K562 (cell line): ENCODE data around the gene HOXB3. TPM values are rescaled to one million over a fixed set of nuclear protein-coding genes. Genes with fewer than 3 reads are reported as not detected.

Source experiments
- CBFA2T3 ChIP-seq: fragments of 450-650 bp; IDR thresholded peaks from 2 replicates; pipeline ENCODE4 v1.6.1; 2017
- CBX5 ChIP-seq: IDR thresholded peaks from 2 replicates; pipeline ENCODE4 v1.6.1; 2014; ENCODE audit warnings: low read depth, borderline replicate concordance
- CCNT2 ChIP-seq: IDR thresholded peaks from 2 replicates; pipeline ENCODE4 v1.6.1; 2011; ENCODE audit warnings: borderline replicate concordance, low read depth, mild to moderate bottlenecking, moderate library complexity, mixed read lengths, low read length; ENCODE audit not compliant: insufficient read length; ENCODE audit errors: extremely low read depth
- CTBP1 ChIP-seq: fragments of 450-650 bp; IDR thresholded peaks from 2 replicates; pipeline ENCODE4 v1.6.1; 2016; ENCODE audit warnings: borderline replicate concordance
- E4F1 ChIP-seq: fragments of 250-450 bp; sonication (Bioruptor Pico); IDR thresholded peaks from 2 replicates; pipeline ENCODE4 v1.5.0; 2021; ENCODE audit warnings: mild to moderate bottlenecking, borderline replicate concordance
- FOXK2 ChIP-seq, 2 experiments: fragments of 450-650 bp; IDR thresholded peaks in 1 of 2; conservative IDR thresholded peaks in 1 of 2; 2 replicates each; pipeline ENCODE4 v1.6.1; 2016; ENCODE audit warnings: low read depth in 2 of 2, mild to moderate bottlenecking in 1 of 2
- GATAD2A ChIP-seq: fragments of 450-650 bp; IDR thresholded peaks from 2 replicates; pipeline ENCODE4 v1.6.1; 2017
- GTF2B ChIP-seq: IDR thresholded peaks from 2 replicates; pipeline ENCODE4 v1.6.1; 2011; ENCODE audit not compliant: insufficient read length; ENCODE audit errors: extremely low read depth
- HES1 ChIP-seq: fragments of 450-650 bp; IDR thresholded peaks from 2 replicates; pipeline ENCODE4 v1.6.1; 2016; ENCODE audit warnings: low read depth, mild to moderate bottlenecking, moderate library complexity
- L3MBTL2 ChIP-seq: fragments of 450-650 bp; IDR thresholded peaks from 2 replicates; pipeline ENCODE4 v1.6.1; 2016; ENCODE audit warnings: mild to moderate bottlenecking, moderate library complexity
- MEIS2 ChIP-seq: fragments of 450-650 bp; IDR thresholded peaks from 2 replicates; pipeline ENCODE4 v1.6.1; 2014; ENCODE audit warnings: mild to moderate bottlenecking; ENCODE audit not compliant: partially characterized antibody
- NCOR1 ChIP-seq: fragments of 450-650 bp; IDR thresholded peaks from 2 replicates; pipeline ENCODE4 v1.6.1; 2016; ENCODE audit warnings: mild to moderate bottlenecking, moderate library complexity
- NFE2 ChIP-seq: IDR thresholded peaks from 2 replicates; pipeline ENCODE4 v1.6.1; 2014; ENCODE audit warnings: antibody characterized with exemption, low read depth
- SP2 ChIP-seq: IDR thresholded peaks from 2 replicates; pipeline ENCODE4 v1.6.1; 2011; ENCODE audit warnings: mild to moderate bottlenecking, low read depth, low read length, moderate library complexity; ENCODE audit not compliant: poor library complexity, severe bottlenecking; ENCODE audit errors: extremely low read depth
- TCF7L2 ChIP-seq: fragments of 150-350 bp; IDR thresholded peaks from 2 replicates; pipeline ENCODE4 v1.6.1; 2016; ENCODE audit warnings: low read depth, mild to moderate bottlenecking, low read length, moderate library complexity
- UBTF ChIP-seq, 2 experiments: IDR thresholded peaks; 2 replicates each; pipeline ENCODE4 v1.6.1; 2012; ENCODE audit warnings: improper control_type of control experiment in 2 of 2, low read depth in 2 of 2, low read length in 2 of 2, borderline replicate concordance in 1 of 2
- ZNF24 ChIP-seq: fragments of 450-650 bp; IDR thresholded peaks from 2 replicates; pipeline ENCODE4 v1.6.1; 2016
- ZNF408 ChIP-seq: fragments of 250-450 bp; sonication (Bioruptor Pico); IDR thresholded peaks from 2 replicates; pipeline ENCODE4 v1.4.0; 2020; ENCODE audit warnings: low read depth, mild to moderate bottlenecking, moderate library complexity
- ZNF740 ChIP-seq, 3 experiments: fragments of 200-800 bp in 1 of 3; sonication (Bioruptor generic) in 1 of 3; sonication (generic) in 1 of 3; formaldehyde crosslinking in 1 of 3; IDR thresholded peaks; 2 replicates each; pipeline versions ENCODE4 v1.6.1 to v1.8.0; 2016 to 2022; ENCODE audit warnings: mild to moderate bottlenecking in 2 of 3, missing compliant biosample characterization in 2 of 3, missing genetic modification characterization in 2 of 3, missing genetic modification reagents in 1 of 3
- polyA plus RNA-seq, 8 experiments: library from polyadenylated mRNA; depleted of rRNA in 4 of 8; stranded (reverse) in 5 of 8; unstranded in 3 of 8; fragments of >200 nt; fragmentation: Nextera tagmentation in 2 of 8; fragmentation: Illumina TruSeq in 1 of 8; extraction: Ambion mirVana in 2 of 8; extraction: Trizol in 1 of 8; gene quantifications; 2 replicates each; pipeline versions ENCODE4 v1.2.1 to v1.2.3, GENCODE V29; 2011 to 2014; ENCODE audit warnings: inconsistent platforms in 1 of 8, missing spikeins in 1 of 8
- total RNA-seq, 7 experiments: library from RNA; depleted of rRNA in 6 of 7; stranded (reverse); fragments of >200 nt in 6 of 7; fragmentation: Illumina TruSeq in 2 of 7; extraction: Trizol in 2 of 7; gene quantifications; 2 replicates each; pipeline versions ENCODE4 v1.2.1 to v1.2.3, GENCODE V29; 2011 to 2021; ENCODE audit warnings: low replicate concordance in 1 of 7

Gene HOXB3
- total and polyA plus RNA-seq, 9 of the 15 experiments (the other 6 are each of a cell fraction or from before 2014, with no cell fraction given) = 2.4 to 41.3 (median 20.2) TPM

GRCh38 chr17:48630925-48631692 is 41.1 kb upstream of the HOXB3 start (continued):
- peak; percentile 79 to 95; a peak in 3 of 4 replicates for TF ChIP-seq UBTF (IDR thresholded peaks at IDR 0.05; ENCODE audit: borderline replicate concordance in 1 of 2, low read depth in 2 of 2, low read length in 2 of 2)
- TF ChIP-seq NFE2 = peak; percentile 98
- TF ChIP-seq SP2 = no peak
- no peak for TF ChIP-seq TCF7L2
- TF ChIP-seq FOXK2 (conservative IDR thresholded peaks at IDR 0.05 in 1 of 2, IDR thresholded peaks at IDR 0.05 in 1 of 2; ENCODE audit: low read depth in 2 of 2) = peak in 1 of 2 experiments; percentile 87; a peak in 2 of 4 replicates
- TF ChIP-seq CTBP1 = peak; percentile 98
- TF ChIP-seq ZNF408 (CRISPR knock-in tag) = no peak
- 0 out of 2 replicates have a peak, but pooled peaks have one; percentile 51 for TF ChIP-seq ZNF740 (CRISPR knock-in tag; IDR thresholded peaks at IDR 0.05)
- no peak for TF ChIP-seq ZNF740 (tag; IDR thresholded peaks at IDR 0.05)
- peak; percentile 84 for TF ChIP-seq MEIS2
- peak; percentile 81 for TF ChIP-seq NCOR1
- 0 out of 2 replicates have a peak, but pooled peaks have one; percentile 25 for TF ChIP-seq E4F1
- peak; percentile 25; the same call in 1 of the 2 replicates for TF ChIP-seq GATAD2A
- TF ChIP-seq GTF2B = peak; percentile 64
- peak; percentile 86 for TF ChIP-seq CBFA2T3
- TF ChIP-seq ZNF24 = no peak
- peak; percentile 65 for TF ChIP-seq L3MBTL2
- no peak for TF ChIP-seq CBX5
- peak; percentile 74 for TF ChIP-seq HES1
- peak; percentile 72 for TF ChIP-seq CCNT2
